Erythroblast (primary cell): ENCODE results near the gene SALL3.

Experiments
- GATA1 ChIP-seq: IDR thresholded peaks from 2 replicates; pipeline ENCODE4 v1.6.1; 2011; ENCODE audit warnings: low read depth, mild to moderate bottlenecking, control low read depth, low read length, moderate library complexity
- POLR2A ChIP-seq: IDR thresholded peaks from 2 replicates; pipeline ENCODE4 v1.6.1; 2011; ENCODE audit warnings: mild to moderate bottlenecking, low read length

DNA sequence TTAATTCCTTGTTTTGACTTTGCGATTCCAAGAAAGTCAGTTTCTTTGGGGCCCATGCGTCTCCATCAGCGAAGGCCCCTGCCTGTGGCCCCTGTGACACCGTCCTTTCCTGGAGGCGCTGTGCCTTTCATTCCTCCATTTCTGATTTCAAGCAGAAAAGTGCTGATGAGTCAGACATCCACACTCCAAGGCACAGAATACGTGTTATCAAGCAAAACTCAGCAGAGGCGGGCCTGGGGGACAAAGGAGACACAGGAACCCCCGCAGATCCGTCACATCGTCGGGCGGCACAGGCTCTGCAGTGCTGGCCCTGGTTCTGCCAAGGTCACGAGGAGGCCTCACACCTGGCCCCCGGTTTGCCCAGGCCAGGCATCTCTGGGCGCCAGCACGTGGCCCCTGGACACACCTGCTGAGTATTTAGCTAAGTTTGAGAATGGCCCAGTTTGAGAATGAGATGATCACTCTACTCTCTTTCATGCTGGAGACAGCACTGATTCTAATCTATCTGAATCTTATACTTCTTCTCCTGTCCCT is 7.2 kb upstream of the SALL3 start:
- TF ChIP-seq POLR2A (no peak), GATA1 (no peak)
